Erythroblast (primary cell): ENCODE results near the gene KRTAP10-7.

Experiments
- GATA1 ChIP-seq: IDR thresholded peaks from 2 replicates; pipeline ENCODE4 v1.6.1; 2011; ENCODE audit warnings: low read depth, mild to moderate bottlenecking, control low read depth, low read length, moderate library complexity
- POLR2A ChIP-seq: IDR thresholded peaks from 2 replicates; pipeline ENCODE4 v1.6.1; 2011; ENCODE audit warnings: mild to moderate bottlenecking, low read length

- TF ChIP-seq POLR2A (no peak), GATA1 (no peak)
Measured at GRCh38 chr21:44596068-44596725, 4.2 kb upstream of the KRTAP10-7 start.
